Stimulated activated memory B cell treated with anti-CD40 and anti-IgM and Interleukin-4, amounts not matched to agents 10 μg/mL and 1 μg/mL and 100 μg/mL, for 72 hours (primary cell): Measurements from ENCODE around the gene RPL22.

Source experiments
- ATAC-seq: fragments of 150-1000 bp; cut with Tn5 transposase; 2 replicates; pipeline ENCODE4 v1.10.0; 2021
- H3K27ac Mint-ChIP-seq: one replicate; pipeline ENCODE4 v1.8.0; 2022; ENCODE audit warnings: mild to moderate bottlenecking, mixed read lengths
- H3K27me3 Mint-ChIP-seq: one replicate; pipeline ENCODE4 v1.8.0; 2022; ENCODE audit warnings: mixed read lengths
- H3K36me3 Mint-ChIP-seq: one replicate; pipeline ENCODE4 v1.8.0; 2022; ENCODE audit warnings: mixed read lengths
- H3K4me1 Mint-ChIP-seq: one replicate; pipeline ENCODE4 v1.8.0; 2022; ENCODE audit warnings: mixed read lengths
- H3K4me3 Mint-ChIP-seq: one replicate; pipeline ENCODE4 v1.8.0; 2022; ENCODE audit warnings: mild to moderate bottlenecking, moderate library complexity, mixed read lengths
- H3K9me3 Mint-ChIP-seq: one replicate; pipeline ENCODE4 v1.8.0; 2022; ENCODE audit warnings: mixed read lengths

Gene RPL22

DNA sequence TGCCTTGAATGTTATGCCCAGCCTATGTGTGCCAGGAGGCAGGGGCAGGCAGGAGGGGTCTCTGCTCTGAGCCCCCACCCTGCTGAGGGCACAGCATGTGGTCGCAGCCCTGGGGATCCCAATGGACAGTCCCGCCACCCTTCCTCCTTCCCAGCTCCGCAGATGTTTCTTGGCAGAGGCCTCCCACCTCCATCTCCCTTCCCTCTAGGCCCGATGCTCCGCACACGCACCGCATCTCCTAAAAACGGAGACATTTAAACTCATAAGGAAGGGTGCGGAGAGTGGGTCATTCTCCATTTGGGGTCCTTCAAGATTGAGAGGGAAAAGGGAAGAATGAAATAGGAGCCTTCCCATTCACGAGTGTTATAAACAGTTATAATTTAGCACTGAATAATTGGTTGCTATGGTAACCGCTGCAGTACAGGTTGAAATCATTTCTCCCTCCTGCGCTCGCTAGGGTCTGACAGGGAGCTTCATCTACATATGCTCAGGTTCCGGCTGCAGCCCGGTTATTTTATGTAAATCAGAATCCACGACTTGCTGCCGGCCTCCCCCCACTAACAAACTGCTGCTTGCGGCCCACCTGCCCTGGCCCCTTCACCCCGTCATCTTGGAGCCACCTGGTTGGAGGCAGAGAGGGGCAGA is 35.3 kb downstream of the RPL22 start:
- Mint-ChIP-seq H3K27me3 (peaks cover 82% of the 10 kb centered on the region), H3K27ac (no peak overlapping the region)
- no peak for ATAC-seq

DNA sequence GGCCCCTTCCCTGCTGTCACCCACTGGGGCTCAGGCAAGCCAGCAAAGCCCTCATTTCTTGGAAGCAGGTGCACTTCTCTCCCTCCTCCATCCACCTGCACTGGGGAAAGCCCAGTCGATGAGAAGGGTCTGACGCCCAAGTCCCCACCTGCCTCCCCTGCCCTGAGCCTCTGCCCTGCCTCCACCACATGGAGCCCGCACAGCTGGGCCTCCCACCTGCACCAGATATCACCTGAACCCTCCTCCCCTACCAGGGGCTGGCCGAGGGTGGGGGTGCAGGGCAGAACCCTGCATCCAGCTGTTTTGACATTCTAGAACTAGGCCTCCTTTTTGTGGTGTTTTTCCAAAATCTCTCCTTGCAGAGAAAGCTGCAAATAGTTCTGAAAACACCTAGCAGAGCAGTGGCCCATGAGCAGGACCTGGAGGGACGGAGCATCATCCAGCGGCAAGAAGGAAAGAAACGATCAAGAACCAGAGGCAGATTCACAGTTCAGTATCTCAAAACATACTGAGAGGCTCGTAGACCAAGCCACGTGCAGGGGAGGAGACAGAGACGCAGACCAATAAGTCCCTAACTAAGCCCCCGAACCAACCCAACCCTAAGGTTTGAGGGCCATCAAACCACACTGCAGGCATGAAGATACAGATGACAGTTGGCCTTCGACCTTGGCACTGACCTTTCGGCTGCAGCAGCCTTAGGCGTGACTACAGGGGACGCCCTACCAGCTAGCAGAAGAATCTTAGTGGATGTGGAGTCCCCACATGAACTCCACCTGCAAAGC is 36.0 kb downstream of the RPL22 start:
- no peaks in the 10 kb centered on the region for H3K4me1 Mint-ChIP-seq
- no peak for ATAC-seq
- no peak overlapping the region for H3K27ac Mint-ChIP-seq

More for the DNA sequence above, 35.3 kb downstream of the RPL22 start:
- Mint-ChIP-seq H3K4me1 (no peaks in the 10 kb centered on the region), H3K9me3 (no peaks in the 10 kb centered on the region), H3K4me3 (no peak overlapping the region), H3K36me3 (no peaks in the 10 kb centered on the region)

DNA sequence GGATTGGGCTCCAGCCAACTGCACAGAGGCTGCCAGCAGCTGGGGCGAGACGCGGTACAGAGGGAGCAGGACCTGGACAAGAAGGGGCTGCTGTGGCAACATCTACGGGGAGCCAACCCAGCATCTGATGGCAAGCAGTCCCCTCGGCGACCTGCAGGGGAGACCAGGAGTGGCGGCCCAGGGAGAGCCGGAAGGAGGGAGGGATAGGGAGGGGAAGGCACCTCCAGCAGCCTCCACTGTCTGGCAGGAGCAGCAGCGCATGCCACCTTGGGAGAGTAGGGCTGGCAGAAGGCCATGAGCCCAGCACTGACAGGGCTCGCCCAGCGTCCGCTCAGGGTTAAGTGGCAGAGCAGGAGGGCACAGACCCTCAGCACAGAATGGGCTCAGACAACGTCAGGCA is 36.6 kb downstream of the RPL22 start:
- no peak overlapping the region for H3K27ac Mint-ChIP-seq
- ATAC-seq = no peak
- H3K36me3 Mint-ChIP-seq = no peaks in the 10 kb centered on the region
- no peaks in the 10 kb centered on the region for H3K9me3 Mint-ChIP-seq
- peaks cover 82% of the 10 kb centered on the region for H3K27me3 Mint-ChIP-seq
- no peaks in the 10 kb centered on the region for H3K4me1 Mint-ChIP-seq
- no peak overlapping the region for H3K4me3 Mint-ChIP-seq

More for the DNA sequence above, 36.0 kb downstream of the RPL22 start:
- peaks cover 82% of the 10 kb centered on the region for H3K27me3 Mint-ChIP-seq
- no peak overlapping the region for H3K4me3 Mint-ChIP-seq
- H3K36me3 Mint-ChIP-seq = no peaks in the 10 kb centered on the region
- no peaks in the 10 kb centered on the region for H3K9me3 Mint-ChIP-seq

DNA sequence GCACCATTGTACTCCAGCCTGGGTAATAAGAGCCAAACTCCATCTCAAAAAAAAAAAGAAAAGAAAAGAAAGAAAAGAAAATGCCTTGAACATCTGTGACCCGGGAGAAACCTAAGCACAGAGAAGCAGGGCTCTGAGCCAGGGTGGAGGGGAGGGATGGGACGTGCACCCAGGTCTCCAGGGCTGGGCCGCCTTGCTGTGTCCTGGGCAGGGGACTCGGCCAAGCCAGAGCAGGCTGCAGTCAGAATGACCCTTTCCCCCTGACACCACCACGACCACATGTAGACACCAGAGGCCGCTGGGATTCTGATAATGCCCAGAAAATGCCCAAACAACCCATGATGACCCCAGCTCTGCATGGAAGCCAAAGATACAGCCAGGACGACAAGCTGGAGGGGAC is 37.1 kb downstream of the RPL22 start:
- Mint-ChIP-seq H3K9me3 (no peaks in the 10 kb centered on the region), H3K27ac (no peak overlapping the region), H3K36me3 (no peaks in the 10 kb centered on the region), H3K4me1 (no peaks in the 10 kb centered on the region), H3K4me3 (no peak overlapping the region), H3K27me3 (peaks cover 82% of the 10 kb centered on the region)
- no peak for ATAC-seq

DNA sequence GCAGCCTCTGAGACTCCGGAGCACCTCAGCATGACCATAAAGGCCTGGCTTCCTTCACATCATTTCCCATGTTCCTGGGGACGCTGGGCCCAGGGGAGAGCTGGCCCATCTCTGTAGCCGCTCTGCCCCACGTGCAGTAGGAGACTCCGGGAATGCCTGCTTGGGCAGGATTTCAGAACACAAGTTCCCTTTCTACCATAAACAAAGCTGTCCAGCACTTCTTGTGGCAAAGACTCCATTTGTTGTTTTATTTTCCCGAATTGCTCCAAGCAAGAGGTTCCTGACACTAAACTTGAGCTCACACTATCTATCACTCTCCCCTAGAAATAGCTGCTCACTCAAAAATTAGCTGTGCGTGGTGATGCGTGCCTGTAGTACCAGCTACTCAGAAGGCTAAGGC is 41.2 kb downstream of the RPL22 start:
- no peaks in the 10 kb centered on the region for H3K36me3 Mint-ChIP-seq
- H3K9me3 Mint-ChIP-seq = no peaks in the 10 kb centered on the region
- peaks cover 57% of the 10 kb centered on the region for H3K27me3 Mint-ChIP-seq
- no peak overlapping the region for H3K27ac Mint-ChIP-seq
- H3K4me3 Mint-ChIP-seq = no peak overlapping the region
- H3K4me1 Mint-ChIP-seq = no peaks in the 10 kb centered on the region
- ATAC-seq = no peak

DNA sequence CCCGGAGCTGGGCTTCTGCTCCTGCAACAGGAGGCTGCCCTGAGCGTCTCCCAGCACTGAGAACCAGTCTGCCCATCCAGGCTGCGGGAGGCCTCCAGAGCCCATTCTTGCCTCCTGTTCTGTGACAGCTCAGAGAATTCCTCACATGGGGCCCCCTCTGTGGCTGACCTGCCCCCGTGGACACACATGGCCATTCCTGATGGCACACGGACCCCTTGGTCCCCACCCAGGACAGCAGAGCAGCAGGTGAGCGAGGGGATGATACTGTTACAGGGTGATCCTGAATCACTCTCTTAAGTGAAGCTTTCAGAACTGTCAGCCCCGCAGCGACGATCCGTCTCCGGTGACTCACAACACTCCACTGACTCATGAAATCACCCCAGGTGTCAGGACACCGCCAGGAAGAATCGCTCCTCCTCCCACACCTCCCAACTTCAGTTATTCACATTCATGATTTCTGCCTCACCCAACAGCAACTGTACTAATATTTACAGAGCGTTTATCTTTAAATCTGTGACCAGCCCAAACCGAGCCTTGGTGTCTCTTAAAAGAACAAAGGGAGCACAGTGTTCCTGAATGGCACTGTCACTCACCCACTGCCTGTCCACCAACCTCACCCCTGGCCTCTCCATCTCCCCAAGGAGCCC is 41.7 kb downstream of the RPL22 start:
- Mint-ChIP-seq H3K9me3 (no peaks in the 10 kb centered on the region), H3K36me3 (no peaks in the 10 kb centered on the region), H3K4me1 (no peaks in the 10 kb centered on the region), H3K27me3 (peaks cover 57% of the 10 kb centered on the region), H3K27ac (no peak overlapping the region), H3K4me3 (no peak overlapping the region)
- ATAC-seq = no peak

DNA sequence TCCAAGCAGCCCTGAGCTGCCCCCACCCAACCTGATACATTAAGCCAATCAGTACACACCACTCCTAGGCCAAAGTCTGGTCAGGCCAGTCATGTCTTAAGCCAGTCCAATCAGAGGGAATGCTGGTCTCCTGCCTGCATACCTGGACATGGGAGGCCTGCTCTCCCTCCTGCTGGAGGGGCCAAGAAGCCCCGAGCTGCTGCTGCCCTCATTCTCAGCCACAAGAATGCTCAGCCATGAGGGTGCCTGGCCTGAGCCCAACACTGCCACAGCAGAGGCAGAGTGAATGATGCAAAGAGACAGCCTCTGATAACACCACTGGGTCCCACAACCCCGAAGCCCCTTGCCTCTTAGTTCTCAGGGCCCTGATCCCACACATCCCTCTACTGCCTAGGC is 42.3 kb downstream of the RPL22 start:
- Mint-ChIP-seq H3K36me3 (no peaks in the 10 kb centered on the region), H3K27ac (no peak overlapping the region), H3K4me1 (no peaks in the 10 kb centered on the region), H3K27me3 (peaks cover 54% of the 10 kb centered on the region), H3K4me3 (no peak overlapping the region), H3K9me3 (no peaks in the 10 kb centered on the region)
- no peak for ATAC-seq

DNA sequence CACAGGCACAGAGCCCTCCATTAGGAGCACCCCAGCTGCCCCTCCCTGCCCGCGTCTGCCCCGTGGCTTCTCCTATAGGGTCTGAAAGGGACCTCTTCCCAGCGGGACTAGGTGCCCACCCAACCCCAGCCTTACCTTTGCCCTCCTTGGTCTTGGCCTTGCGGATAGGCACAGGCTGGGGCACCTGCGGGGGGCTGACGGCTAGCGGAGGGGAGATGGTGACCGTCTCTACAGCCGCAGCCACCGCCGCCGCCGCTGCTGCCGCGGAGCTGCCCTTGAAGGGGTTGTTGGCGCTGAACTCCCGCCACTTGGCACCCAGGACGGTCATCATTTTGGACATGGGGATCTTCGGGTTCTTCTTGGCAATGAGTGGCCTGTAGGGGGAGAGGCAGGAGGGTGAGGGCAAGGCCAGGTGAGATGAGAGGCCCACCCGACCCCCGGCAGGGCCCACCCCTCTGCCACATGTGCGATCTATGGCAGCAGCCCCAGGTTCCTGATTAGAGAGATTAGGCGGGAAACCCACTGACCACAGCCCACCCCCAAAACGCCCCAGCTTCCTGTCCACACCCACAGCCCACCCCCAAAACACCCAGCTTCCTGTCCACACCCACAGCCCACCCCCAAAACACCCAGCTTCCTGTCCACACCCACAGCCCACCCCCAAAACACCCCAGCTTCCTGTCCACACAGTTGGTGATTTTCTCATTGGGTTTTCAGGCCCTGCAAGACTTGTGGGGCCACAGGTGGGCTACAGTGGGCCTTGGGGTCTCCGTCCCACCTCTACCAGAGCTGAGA is 44.7 kb downstream of the RPL22 start:
- Mint-ChIP-seq H3K9me3 (no peaks in the 10 kb centered on the region), H3K4me1 (no peaks in the 10 kb centered on the region), H3K27ac (no peak overlapping the region), H3K4me3 (no peak overlapping the region), H3K36me3 (no peaks in the 10 kb centered on the region), H3K27me3 (peaks cover 32% of the 10 kb centered on the region)
- no peak for ATAC-seq

DNA sequence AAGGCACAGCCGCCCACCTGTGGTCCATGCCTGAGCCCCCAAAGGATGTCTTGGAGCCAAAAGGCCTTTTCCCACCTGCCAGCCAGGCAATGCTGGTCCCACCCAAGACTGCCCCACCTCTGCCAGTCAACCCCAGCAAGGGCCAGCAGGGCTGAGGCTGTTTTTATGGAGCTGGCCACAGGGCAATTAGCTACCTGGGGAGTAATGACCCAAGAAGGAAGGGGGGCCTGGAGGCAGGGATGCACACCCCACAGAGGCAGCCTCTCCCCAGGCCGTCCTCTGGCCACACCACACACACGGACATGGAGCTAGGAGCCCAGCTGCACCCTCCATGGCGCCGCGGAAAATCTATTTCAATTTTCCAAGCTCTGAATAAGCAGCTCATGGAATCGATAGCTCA is 46.5 kb downstream of the RPL22 start:
- Mint-ChIP-seq H3K27ac (no peak overlapping the region), H3K36me3 (no peaks in the 10 kb centered on the region), H3K4me1 (peaks cover 6% of the 10 kb centered on the region), H3K4me3 (no peak overlapping the region), H3K9me3 (no peaks in the 10 kb centered on the region), H3K27me3 (peaks cover 14% of the 10 kb centered on the region)
- no peak for ATAC-seq

DNA sequence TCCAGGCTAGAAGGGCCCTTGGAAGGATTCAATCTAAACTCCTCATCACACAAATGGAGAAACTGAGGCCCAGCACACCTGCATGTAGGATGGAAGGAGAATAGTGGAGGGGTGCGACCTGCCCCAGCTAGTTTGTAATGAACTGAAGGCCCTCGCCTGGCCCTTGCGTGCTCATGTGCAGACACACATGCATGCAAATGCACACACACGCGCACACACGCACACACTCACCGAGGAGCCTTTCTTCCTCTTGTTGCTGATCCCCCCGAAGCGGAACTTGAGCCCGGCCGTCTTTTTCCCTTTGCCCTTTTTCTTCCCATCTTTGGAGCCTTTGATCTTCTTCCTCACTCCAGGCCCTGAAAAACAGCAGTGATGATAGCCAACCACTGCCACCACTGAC is 47.2 kb downstream of the RPL22 start:
- Mint-ChIP-seq H3K36me3 (no peaks in the 10 kb centered on the region), H3K4me3 (no peak overlapping the region), H3K9me3 (no peaks in the 10 kb centered on the region), H3K4me1 (peaks cover 6% of the 10 kb centered on the region), H3K27me3 (peaks cover 8% of the 10 kb centered on the region), H3K27ac (no peak overlapping the region)
- ATAC-seq = no peak

DNA sequence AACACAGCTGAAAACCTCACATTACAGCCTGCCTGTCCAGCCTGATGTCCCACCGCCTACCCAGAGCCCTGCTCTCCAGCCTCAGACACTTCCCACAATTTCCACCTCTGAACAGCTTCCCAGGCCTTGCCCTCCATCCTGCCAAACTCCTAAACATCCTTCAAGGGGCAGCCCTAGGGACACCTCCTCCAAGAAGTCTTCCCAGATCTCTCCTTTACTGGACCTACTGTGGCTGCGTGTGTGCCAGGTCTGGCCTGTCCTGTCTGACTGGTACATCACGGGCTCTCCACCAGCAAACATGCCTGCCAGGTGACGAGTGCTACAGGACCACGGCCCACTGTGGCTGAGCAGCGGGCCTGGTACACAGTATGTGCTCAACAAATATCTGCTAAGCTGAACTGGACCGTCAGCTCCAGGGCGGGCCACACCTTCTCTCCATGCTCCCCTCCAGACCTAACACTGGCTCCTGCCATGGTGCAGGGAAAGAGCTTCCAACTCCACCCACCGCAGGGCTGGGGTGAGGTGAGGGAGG is 48.0 kb downstream of the RPL22 start:
- Mint-ChIP-seq H3K9me3 (no peaks in the 10 kb centered on the region), H3K4me3 (no peak overlapping the region), H3K27ac (no peak overlapping the region), H3K27me3 (peaks cover 15% of the 10 kb centered on the region), H3K4me1 (peaks cover 6% of the 10 kb centered on the region), H3K36me3 (no peaks in the 10 kb centered on the region)
- no peak for ATAC-seq

DNA sequence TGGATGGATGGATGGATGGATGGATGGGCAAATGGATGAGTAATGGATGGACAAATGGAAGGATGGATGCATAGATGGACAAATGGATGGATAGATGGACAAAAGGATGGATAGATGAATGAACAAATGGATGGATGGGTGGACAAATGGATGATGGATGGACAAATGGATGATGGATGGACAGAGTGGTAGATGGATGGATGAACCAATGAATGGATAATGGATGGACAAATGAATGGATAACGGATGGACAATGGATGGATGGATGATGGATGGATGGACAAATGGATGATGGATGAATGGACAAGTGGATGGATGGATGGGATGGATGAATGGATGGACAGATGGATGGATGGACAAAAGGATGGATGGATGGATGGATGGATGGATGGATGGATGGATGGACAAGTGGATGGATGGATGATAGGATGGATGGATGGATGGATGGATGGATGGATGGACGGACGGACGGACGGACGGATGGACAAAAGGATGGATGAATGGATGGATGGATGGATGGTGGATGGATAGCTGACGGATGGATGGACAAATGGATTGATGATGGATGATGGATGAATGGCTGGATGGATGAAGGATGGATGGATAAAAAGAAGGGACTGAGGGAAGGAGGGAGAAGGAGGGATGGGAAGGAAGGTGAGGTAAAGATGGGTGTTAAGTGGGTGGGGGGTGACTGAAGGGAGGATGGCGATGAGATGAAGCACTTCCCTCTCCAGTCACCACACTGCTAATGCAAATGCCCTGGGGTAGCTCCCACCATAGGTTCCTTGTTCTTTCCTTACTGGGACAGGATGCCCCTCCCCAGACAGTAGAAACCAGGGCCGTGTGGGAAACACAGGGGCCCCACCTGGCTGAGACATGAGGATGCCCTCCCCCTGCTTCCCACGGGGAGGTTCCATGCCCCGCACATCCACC is 49.1 kb downstream of the RPL22 start:
- Mint-ChIP-seq H3K27ac (no peak overlapping the region), H3K4me1 (peaks cover 6% of the 10 kb centered on the region), H3K4me3 (no peak overlapping the region), H3K9me3 (no peaks in the 10 kb centered on the region), H3K27me3 (peaks cover 16% of the 10 kb centered on the region), H3K36me3 (no peaks in the 10 kb centered on the region)
- ATAC-seq = no peak

DNA sequence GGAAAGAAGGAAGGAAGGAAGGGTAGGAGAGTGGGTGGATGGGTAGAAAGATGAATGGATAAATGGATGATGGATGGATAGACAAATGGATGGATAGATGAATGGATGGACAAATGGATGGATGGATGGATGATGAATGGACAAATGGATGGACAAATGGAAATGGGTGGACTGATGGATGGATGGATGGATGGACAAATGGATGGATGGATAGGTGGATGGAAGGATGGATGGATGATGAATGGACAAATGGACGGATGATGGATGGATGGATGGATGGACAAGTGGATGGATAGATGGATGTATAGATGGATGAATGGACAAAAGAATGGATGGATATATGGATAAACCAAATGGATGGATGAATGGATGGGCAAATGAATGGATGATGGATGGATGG is 49.8 kb downstream of the RPL22 start:
- no peak for ATAC-seq
- H3K27ac Mint-ChIP-seq = no peak overlapping the region
- H3K9me3 Mint-ChIP-seq = no peaks in the 10 kb centered on the region
- peaks cover 16% of the 10 kb centered on the region for H3K27me3 Mint-ChIP-seq
- H3K4me3 Mint-ChIP-seq = no peak overlapping the region
- H3K4me1 Mint-ChIP-seq = peaks cover 6% of the 10 kb centered on the region
- H3K36me3 Mint-ChIP-seq = no peaks in the 10 kb centered on the region

DNA sequence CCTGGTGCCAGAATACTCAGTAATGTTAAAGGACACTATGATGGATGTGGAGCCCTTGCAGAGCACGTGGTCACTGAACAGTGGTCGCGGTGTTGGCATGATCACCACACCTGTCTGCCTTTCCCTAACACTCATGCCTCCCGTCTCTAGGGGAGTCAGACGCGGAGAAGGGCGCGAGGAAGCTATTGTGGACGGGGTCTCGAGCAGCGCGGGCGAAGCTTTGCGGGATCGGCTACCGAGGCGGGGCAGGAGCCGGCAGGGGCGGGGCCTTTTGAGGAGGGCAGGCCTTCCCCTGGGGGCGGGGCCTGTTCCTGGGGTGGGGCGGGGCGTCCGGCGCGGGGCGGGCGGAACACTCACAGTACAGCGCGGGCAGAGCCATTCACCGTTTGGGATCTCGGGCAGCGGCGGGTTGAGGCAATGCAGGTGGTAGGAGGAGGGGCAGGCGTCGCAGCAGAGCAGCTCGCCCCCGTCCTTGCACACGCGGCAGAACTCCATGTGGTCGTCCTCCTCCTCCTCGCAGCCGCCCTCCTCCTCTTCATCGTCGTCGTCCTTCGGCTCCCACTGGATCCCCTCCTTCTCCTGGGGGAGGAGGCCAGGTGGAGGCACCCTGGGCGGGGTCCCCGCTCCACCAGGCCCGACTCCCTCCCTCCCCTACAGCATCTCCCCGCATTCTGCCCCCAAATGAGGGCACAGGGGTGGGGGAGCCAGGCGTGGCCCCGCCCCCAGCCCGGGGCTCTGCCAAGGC is 50.7 kb downstream of the RPL22 start:
- H3K27me3 Mint-ChIP-seq = peaks cover 16% of the 10 kb centered on the region
- H3K4me3 Mint-ChIP-seq = peak overlapping the region; percentile 25
- peak; percentile 40 for ATAC-seq
- no peaks in the 10 kb centered on the region for H3K9me3 Mint-ChIP-seq
- H3K36me3 Mint-ChIP-seq = no peaks in the 10 kb centered on the region
- H3K27ac Mint-ChIP-seq = no peak overlapping the region
- H3K4me1 Mint-ChIP-seq = peaks cover 6% of the 10 kb centered on the region
